ENCODE measurements around the gene RGCC. TPM values are rescaled to one million over a fixed set of nuclear protein-coding genes. Genes with fewer than 3 reads are reported as not detected.

The RGCC gene
- total and polyA plus RNA-seq, 12 donors: 15.6 to 63.2 (median 46.6) TPM

- Histone ChIP-seq H3K4me1 (peaks cover 0 to 15% (median 10%) of the 10 kb centered on the region in 9 donors), H3K27me3 (no peaks in the 10 kb centered on the region), H3K36me3 (peaks cover 0 to 52% (median 10%) of the 10 kb centered on the region in 9 donors), H3K9me3 (peaks cover 0 to 22% (median 0%) of the 10 kb centered on the region in 11 donors), H3K27ac (no peak overlapping the region), H3K4me3 (no peak overlapping the region)
- no peak for DNase-seq
- intact Hi-C loops (cut with DNase I): no loop called here
- ATAC-seq: no peak
- WGBS, 2 donors: 82 to 83% methylated on average over 5 of the region's 5 CpGs
- no peak for TF ChIP-seq CTCF (IDR thresholded peaks at IDR 0.05)
Observed at GRCh38 chr13:41471785-41472184, 14.4 kb downstream of the RGCC start.

GRCh38 chr13:41487222-41487621 lies 29.9 kb downstream of the RGCC start:
- Histone ChIP-seq H3K4me3 (no peak overlapping the region), H3K9me3 (peaks cover 0 to 48% (median 3%) of the 10 kb centered on the region in 11 donors), H3K27me3 (no peaks in the 10 kb centered on the region), H3K27ac (no peak overlapping the region), H3K36me3 (no peaks in the 10 kb centered on the region), H3K4me1 (peaks cover 0 to 7% (median under 1%) of the 10 kb centered on the region in 9 donors)
- 89 to 94% methylated on average over 2 of the region's 2 CpGs for WGBS, 2 donors
- TF ChIP-seq CTCF (IDR thresholded peaks at IDR 0.05): no peak
- ATAC-seq: no peak
- no peak for DNase-seq
- intact Hi-C loops (cut with DNase I): no loop called here

GRCh38 chr13:41488124-41488523 lies 30.8 kb downstream of the RGCC start:
- no peak for TF ChIP-seq CTCF (IDR thresholded peaks at IDR 0.05)
- Histone ChIP-seq H3K4me3 (no peak overlapping the region), H3K36me3 (no peaks in the 10 kb centered on the region), H3K9me3 (peaks cover 0 to 39% (median 3%) of the 10 kb centered on the region in 11 donors), H3K27me3 (no peaks in the 10 kb centered on the region), H3K4me1 (peaks cover 0 to 16% (median 9%) of the 10 kb centered on the region in 9 donors), H3K27ac (no peak overlapping the region)
- 96 to 97% methylated on average over 2 of the region's 2 CpGs for WGBS, 2 donors
- no peak for ATAC-seq
- no peak for DNase-seq
- intact Hi-C loops (cut with DNase I): no loop called here

GRCh38 chr13:41490371-41491015 lies 33.1 kb downstream of the RGCC start:
- no peak for TF ChIP-seq CTCF (IDR thresholded peaks at IDR 0.05)
- Histone ChIP-seq H3K4me3 (no peak overlapping the region), H3K9me3 (peaks cover 0 to 19% (median 0%) of the 10 kb centered on the region in 11 donors), H3K27me3 (no peaks in the 10 kb centered on the region), H3K4me1 (peaks cover 8 to 39% (median 33%) of the 10 kb centered on the region in 9 donors), H3K36me3 (no peaks in the 10 kb centered on the region), H3K27ac (no peak overlapping the region)
- ATAC-seq (no peak), DNase-seq (no peak)
- WGBS, 2 donors: 87 to 91% methylated on average over 3 of the region's 3 CpGs
- intact Hi-C loops (cut with DNase I): loop anchor here in 2 of 10 donors (10.0 kb wide), 2 partner anchors 124 to 154 kb away; no protein-coding TSS in a partner anchor
